GM18951 (cell line): ENCODE measurements around the gene RBBP5.

Experiments used
- POLR2A ChIP-seq: IDR thresholded peaks from 4 replicates; pipeline ENCODE4 v1.6.1; 2011; ENCODE audit warnings: mild to moderate bottlenecking; ENCODE audit not compliant: insufficient read length, insufficient read depth; ENCODE audit errors: extremely low read depth
- in situ Hi-C: fragments of 300-500 bp; cut with MboI; formaldehyde crosslinking; loops from one replicate; pipeline ENCODE4 v1.12.0; 2022; ENCODE audit warnings: low sequenced_read_pairs, mixed read lengths, inconsistent platforms; ENCODE audit not compliant: unreplicated experiment

The RBBP5 gene

GRCh38 chr1:205037539-205037938, 84.2 kb downstream of the RBBP5 start:
- in situ Hi-C loops, result no loop called here
- TF ChIP-seq POLR2A, result no peak
